Ammon's horn (tissue), 1 donor: ENCODE measurements around the gene DTX3L.

ENCODE experiments used
- DNase-seq: peaks from one replicate; pipeline ENCODE4 v3.0.0-alpha.2; 2016; ENCODE audit warnings: low spot score

The DTX3L gene

DNA sequence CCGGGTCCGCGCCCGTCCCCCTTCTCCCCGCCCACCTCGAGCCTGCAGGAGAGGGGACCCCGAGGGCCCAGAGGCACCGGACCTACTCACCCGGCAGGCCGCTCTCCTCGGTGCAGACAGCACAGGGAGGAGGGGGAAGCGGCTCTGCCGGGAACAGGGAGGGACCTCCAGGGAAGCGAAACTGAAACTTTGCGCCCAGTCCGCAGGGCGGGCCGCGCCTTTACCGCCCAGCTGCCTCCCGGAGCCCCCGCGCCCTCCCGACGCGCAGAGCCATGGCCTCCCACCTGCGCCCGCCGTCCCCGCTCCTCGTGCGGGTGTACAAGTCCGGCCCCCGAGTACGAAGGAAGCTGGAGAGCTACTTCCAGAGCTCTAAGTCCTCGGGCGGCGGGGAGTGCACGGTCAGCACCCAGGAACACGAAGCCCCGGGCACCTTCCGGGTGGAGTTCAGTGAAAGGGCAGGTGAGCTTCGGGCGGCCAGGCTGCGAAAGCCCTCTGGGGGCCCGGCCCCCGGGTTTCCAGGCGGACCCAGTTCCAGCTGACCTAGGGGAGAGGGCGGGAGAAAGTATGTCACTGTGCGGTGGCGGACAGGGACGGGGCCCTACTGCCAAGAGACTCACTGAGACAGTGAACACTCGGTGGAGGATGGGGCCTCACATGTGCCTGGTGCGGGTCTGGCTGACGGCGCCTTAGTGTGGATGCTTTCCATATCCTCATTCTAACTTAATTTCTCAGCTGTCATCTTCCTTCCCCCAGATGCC, at the start of gene DTX3L, which contains the start of gene PARP9:
TSS of gene DTX3L (plus strand) at position 184 of the 758 bp plus-strand sequence. CDS start at position 273, 89 bp downstream.
TSS of gene PARP9 (minus strand) at position 146 of the 758 bp plus-strand sequence. CDS start 4,680 bp downstream, outside the sequence.
- peak; percentile 79 for DNase-seq

DNA sequence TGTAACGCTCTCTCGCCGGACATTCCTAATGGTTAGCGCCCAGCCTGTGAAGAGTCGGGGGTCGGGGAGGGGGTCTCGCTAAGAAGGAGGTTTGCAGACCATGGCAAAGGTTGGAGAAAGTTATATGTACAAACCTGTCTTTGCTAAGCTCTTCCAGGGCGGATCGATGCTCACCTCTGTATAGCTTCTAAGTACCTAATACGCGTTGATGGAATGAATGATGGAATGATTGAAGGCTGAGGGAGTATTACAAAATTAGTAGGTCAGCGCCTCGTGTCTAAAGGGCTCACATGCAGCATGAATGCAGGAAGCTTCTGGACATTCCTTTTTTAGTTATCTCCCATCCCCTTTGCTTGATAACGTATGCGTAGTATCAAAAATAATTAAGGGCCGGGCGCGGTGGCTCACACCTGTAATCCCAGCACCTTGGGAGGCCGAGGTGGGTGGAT, 49.1 kb upstream of the DTX3L start:
- no peak for DNase-seq

DNA sequence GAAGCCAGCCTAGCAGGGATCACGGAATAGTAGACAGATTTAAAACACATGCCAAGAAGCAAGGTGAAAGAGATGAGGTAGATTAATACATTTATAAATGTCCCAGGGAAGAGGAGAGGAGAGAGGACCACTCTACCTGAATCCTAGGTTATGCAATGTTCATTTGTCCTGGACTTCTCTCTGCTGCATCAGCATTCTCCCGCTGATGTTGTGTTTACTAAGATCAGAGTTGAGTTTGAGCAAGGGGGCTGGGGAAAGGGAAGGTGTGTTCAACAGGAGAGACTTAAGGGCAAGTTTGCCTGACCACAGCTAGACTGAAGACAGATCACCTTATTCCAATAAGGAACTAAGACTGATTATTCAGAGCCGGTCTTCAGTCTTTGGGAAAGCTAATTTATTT, 48.3 kb upstream of the DTX3L start:
- no peak for DNase-seq

DNA sequence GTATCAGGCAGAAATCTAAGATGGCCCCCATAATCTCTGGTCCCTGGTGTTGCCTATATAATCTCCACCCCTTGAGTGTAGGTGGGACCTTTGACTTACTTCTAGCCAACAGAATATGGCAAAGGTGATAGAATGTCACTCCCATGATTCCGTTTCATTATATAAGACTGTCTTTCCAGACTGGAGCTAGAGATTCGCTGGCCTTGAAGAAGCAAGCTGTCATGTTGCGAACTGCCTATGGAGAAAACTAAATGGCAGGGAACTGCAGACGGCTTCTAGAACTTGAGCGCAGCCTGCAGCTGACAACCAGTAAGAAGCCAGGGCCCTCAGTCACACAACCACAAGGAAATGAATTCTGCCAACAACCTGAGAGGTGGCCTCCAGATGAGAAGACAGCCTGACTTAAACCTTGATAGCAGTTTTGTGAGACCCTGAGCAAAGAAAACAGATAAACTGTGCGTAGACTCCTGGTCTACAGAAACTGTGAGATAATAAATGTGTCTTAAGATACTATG, 47.2 kb upstream of the DTX3L start:
- no peak for DNase-seq

DNA sequence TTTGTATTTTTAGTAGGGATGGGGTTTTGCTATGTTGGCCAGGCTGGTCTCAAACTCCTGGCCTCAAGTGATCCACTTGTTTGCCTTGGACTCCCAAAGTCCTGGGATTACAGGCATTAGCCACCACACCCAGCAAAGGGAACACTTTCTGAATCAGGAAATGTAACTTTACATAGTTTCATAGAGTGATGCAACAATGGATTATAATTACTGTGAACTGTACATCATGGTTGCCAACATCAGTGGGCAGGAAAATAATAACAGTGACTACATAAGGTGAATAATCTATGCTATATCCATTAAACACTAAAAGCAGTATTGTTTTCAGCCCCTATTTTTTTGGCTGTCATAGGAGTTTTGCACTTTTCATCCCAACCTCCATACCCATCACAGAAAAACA, 44.4 kb upstream of the DTX3L start:
- DNase-seq = no peak

DNA sequence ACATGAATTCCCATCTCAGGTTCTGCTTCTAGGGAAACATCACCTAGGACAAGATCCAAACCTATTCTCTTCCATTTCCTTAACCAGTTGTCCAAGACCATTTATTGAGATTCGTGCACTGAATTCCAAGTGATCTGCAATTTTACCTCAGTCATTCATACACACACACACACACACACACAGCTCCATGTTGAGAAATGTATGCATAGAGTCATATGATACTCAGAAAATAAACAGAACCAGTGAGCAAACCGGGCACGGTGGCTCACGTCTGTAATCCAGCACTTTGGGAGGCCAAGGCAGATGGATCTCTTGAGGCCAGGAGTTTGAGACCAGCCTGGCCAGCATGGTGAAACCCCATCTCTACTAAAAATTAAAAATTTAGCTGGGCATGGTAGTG, 43.3 kb upstream of the DTX3L start:
- DNase-seq = no peak

DNA sequence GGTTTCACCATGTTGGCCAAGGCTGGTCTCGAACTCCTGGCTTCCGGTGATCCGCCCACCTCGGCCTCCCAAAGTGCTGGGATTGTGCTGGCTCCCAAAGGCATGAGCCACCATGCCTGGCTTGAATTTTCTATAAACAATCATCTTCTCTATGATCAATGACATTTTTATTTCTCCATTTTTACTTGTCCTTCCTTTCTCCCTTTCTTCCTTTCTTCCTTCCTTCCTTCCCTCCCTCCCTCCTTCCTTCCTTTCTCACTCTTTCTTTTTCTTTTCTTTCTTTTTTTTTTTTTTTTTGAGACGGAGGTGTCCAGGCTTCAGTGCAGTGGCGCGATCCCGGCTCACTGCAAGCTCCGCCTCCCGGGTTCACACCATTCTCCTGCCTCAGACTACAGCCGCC, 40.8 kb upstream of the DTX3L start:
- no peak for DNase-seq

DNA sequence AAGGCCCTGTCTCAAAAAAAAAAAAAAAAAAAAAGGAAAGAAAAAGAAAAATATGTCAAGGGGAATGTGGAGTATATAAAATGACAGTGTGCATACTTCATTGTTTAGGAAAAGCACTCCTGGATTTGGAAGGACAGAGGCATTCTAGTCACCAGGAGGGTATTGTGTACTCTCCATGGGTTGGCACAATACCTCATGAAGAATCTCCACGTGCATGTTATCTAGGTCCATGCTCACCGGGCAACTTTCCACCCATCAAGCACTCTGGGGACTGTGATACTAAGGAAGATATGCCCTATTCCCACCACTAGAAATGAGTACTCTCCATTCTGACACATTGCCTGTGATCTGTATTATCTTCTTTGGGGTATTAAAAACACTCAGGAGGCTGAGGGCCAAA, 34.0 kb upstream of the DTX3L start:
- no peak for DNase-seq

DNA sequence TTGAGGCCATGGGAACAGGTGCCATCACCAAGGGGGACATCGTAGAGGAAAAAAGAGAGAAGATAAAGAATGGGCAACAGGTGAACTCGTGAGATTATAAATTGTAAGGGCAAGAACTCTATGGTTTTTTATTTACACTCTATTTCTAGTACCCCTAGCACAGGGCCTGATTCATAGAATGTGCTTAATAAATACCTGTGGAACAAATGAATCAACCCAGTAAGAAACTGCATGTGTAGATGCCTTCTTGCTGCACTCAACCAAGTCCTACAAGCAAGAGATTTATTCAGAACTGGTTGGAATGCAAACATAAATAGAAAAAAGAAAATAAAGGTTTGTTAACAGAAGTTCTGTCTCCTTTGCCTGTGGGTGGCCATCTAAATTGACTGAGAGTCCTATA, 30.7 kb upstream of the DTX3L start:
- DNase-seq = no peak

DNA sequence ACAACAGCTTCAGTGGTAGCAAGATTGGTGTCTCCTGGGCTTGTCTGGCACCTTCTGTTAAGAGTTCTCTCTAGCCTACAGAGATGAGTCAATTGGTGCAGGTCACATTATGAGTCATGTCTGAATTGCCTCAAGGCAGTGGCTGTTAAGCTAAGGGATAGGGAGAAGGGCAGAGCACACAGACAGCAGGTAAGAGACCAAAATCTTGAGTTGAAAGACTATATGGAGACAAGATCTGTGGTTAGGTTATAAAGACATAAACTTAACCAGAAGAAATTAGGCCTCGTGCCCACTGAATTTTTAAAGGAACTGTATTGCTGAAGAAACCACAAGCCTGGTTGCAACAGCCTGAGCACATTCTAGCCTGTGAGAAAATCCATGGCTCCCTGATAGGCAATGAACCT, 30.2 kb upstream of the DTX3L start:
- DNase-seq = no peak

DNA sequence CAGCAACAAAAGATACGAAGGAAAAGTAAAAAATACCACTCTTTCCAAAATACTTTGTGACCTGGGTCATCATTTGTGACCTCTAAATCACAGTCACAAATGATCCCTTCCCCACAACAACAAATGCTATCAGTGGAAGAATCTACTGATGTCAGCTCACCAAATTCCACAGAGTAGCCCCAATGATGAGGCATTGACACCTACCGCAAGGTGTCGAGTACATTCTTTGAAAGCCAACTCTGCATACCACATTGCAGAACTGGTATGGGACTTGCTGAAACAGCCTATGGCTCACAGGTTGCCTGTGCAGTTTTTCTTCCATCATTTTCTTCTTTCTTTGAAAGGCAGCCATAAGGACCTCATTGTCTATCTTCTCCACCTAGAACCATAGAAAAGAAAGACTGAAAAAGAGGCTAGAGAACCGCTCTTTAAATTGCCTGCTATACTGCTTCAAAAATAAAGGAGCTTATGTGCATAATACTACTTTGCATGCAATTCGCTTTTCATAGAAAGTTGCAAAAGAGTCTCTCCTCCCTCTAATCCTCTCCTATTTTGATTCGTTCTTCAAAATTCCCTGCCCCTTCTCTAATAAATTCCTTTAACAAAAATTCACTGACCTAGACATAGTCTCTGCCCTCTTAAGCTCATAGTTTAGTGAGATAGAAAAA, 28.0 kb upstream of the DTX3L start:
- DNase-seq = no peak

DNA sequence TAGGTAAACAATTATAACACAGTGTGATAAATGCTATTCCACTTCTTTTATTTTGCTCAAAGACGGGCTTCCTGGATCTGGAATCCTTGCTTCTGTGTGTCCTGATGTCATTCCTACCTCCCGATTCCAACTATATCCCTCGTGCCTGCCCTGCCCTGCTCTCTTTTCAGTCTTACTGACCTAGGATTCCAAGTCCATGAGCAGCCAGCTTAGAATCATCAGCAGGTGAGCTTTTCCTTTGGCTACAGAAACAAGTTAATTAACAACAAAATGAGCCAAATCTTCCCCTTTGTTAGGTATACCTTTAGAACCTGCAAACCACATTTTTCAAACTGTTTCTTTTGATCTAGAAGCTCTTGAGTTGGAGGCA, 27.5 kb upstream of the DTX3L start:
- DNase-seq = no peak

DNA sequence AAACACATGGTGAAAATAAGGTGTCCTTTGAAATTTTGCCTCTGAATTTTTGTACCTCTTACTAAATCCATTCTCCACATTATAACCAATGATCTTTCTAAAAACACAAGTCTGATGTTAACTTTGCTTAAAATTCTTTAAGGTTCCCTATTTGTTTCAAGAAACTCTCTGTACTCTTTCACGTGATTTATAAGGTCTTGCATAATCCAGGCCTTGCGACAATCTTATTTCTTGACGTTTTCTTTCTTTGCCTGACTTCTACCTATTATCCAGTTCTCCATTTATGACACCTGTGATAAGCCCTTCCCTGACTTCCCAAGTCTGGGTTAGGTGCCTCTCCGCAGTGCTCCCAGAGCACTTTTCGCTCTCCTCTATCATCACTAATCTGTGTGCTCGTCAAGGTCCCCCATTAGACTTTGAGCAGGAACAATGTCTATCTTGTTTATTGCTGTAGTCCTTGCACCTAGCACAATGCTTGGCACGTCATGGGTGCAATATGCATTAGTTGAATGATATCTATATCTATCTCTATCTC, 25.1 kb upstream of the DTX3L start:
- DNase-seq = no peak

DNA sequence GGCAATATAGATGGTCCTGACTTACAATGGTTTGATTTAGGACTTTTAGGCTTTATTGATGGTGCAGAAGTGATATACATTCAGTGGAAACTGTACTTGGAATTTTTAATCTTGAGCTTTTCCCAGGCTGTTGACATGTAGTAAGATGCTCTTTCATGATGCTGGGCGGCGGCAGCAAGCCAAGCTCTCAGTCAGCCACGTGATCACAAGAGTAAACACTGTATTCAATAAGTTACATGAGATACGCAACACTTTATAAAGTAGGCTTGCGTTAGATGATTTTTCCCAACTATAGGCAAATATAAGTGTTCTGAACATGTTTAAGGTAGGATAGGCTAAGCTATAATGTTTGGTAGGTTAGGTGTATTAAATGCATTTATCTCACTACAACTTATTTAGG, 18.0 kb upstream of the DTX3L start:
- DNase-seq = no peak

DNA sequence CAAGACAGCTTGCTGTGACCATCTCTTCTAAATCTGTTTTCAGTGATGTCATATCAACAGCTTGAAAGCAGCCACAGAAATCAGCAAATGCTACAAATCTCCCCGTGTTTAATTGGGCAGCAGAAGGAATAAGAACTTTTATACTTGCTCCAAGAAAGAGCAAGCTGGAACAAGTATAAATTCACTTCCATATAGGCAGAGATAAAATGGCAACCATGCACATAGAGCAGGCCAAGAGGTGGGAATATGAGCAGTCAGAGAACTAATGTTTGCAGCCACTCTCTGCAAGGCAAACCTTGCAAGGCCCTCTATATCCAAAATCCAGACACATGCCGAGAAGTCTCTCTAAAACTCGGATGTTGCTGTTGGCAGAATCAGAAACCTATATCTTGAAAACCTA, 16.1 kb upstream of the DTX3L start:
- no peak for DNase-seq

DNA sequence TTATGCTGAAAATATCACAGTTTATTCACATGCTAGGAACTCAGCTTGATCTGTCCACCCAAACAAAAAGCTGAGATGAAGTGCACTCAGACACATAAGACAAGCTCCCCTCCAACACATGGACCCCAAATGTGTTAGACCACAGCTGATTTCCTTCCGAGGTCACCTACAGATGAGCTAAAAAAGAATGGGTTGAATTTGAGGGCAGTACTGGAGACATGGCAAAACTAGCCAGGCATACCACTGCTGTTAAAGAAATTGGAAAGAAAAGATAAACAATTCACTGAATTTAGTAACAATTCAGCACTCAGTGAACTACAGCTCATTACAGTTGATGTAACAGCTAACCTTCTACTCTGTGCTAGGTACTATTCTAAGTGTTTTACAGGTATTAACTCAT, 15.5 kb upstream of the DTX3L start:
- no peak for DNase-seq

DNA sequence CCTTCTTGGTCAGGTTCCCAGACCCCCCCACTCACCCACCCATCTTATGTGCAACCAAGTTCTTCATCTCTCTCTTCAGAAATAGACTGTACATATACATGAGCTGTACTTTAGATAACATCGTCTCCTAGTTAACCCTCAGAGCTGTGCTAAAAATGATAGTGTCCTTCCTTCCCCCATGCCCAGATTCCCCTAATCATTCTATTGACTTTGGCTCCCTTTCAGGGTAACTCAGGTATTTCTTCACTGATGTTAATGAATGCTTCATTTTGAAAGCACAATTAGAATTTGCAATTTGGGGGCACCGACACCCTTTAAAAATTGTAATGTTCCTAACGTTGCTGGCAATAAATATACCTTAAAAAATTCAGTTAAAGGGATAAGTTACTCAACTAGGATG, 11.0 kb upstream of the DTX3L start:
- no peak for DNase-seq

DNA sequence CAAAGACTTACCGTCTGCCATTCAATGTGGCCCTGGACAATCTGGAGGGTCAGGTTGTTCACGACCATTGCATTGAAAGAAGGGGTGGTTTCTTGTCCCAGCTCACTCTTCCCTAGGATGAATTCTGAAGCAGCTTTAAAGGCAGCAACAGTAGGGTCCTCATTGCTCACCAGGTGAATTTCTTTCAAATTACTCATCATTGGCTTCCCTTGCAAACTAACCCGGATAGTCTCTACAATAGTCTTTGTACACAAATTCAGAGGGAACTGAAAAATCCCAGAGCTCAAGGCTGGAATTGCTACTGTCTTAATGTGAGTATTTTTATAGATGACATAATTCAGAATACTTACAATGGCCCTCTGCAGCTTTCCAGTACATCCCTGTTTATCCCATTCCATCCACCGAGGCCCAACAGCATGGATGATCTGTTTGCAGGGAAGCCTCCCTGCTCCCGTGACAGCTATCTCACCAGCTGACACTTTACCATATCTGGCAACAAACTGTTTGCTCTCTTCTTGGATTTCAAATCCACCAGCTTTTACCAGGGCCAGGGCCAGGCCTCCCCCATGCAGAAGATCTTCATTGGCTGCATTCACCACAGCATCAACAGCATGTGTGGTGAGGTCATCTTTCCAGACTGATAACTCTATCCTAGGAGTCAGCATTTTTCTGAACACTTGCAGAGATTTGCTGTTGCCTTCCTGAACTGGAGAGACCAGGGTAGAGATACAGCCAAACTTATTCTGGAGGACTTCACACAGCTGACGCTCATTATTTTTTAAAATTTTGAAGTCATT, 8.7 kb upstream of the DTX3L start:
- DNase-seq = no peak

DNA sequence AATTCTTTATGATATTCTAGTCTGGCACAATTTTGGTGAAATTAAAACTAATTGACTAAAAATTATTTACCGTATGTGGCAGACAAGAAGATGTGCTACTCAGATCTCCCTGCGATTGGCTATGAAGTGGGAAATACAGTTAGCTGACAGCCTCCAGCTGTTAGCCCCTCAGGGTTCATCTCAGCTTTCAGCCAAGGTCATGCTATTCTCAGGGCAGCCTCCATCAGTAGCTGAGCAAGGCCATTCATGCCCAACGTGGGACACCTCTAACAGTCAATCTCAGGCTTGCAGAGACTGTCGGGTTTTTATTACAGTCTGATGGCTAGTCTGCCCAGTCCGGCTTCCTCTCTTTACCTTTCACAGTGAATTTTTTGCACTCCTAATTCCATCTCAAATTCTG, 6.8 kb upstream of the DTX3L start:
- DNase-seq = no peak

DNA sequence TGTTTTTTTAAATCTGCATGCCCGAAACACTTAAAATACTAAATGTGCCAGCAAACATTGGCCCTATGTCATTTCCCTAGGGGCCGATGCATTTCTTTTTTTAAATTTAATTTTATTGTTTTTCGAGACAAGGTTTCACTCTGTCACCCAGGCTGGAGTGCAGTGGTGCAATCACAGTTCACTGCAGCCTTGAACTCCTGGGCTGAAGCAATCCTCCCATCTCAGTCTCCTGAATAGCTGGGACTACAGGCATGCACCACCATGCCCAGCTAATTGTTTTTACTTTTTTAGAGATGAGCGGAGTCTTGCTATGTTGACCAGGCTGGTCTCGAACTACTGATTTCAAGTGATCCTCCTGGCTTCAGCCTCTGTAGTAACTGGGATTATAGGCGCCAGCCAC, 5.5 kb upstream of the DTX3L start:
- no peak for DNase-seq

DNA sequence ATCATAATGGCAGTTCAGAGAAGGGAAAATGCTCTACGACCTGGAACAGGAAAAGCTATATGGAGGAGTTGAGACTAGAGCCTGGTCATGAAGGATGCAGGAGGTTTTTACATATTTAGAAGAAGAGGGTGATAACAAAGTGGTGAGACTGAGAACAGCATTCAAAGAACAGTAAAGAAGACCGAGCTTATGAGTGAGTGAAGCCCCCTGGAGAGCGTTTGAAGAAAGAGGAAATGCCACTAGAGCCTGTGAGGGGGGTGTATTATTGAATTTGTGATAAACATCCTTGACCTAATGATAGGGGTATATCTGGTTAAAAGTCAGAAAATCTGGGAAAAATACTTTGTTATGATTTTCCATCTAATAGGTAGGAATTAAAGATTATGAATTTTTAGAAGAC, 4.2 kb upstream of the DTX3L start:
- DNase-seq = no peak

DNA sequence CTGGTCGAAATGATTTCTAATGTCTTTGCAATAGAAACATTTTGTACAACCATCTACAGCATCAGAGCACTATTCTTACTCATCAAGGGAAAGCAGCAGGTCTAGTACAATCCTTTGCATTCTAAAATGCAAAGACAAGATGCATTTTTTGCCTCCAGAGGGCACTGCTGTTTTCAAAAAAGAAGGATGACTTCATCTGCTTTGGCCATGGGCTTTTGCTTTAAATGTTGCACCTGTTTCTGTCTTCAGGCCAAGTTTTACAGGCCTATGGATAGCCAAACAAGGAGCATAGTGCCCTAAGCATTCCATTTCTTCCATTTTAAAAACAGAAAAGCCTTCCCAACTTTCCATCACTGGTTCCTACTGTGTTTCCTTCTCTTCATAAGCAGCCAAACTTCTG, 3.5 kb upstream of the DTX3L start:
- peak; percentile 23 for DNase-seq
